Neural progenitor cell (in vitro differentiated cells): ENCODE data around the gene TSC22D3.

Experiments
- EZH2 ChIP-seq: fragments of 200-600 bp; sonication (generic); IDR thresholded peaks from 2 replicates; pipeline ENCODE4 v1.6.1; 2017; ENCODE audit warnings: antibody characterized with exemption, mild to moderate bottlenecking, moderate library complexity
- EZH2phosphoT487 ChIP-seq: fragments of 200-600 bp; sonication (generic); IDR thresholded peaks from 2 replicates; pipeline ENCODE4 v1.6.1; 2017; ENCODE audit warnings: antibody characterized with exemption
- TF ChIP-seq, protein P1 (sequence below): fragments of 200-600 bp; sonication (generic); IDR thresholded peaks from 2 replicates; pipeline ENCODE4 v1.5.1; 2017; ENCODE audit warnings: antibody characterized with exemption, mild to moderate bottlenecking

DNA sequence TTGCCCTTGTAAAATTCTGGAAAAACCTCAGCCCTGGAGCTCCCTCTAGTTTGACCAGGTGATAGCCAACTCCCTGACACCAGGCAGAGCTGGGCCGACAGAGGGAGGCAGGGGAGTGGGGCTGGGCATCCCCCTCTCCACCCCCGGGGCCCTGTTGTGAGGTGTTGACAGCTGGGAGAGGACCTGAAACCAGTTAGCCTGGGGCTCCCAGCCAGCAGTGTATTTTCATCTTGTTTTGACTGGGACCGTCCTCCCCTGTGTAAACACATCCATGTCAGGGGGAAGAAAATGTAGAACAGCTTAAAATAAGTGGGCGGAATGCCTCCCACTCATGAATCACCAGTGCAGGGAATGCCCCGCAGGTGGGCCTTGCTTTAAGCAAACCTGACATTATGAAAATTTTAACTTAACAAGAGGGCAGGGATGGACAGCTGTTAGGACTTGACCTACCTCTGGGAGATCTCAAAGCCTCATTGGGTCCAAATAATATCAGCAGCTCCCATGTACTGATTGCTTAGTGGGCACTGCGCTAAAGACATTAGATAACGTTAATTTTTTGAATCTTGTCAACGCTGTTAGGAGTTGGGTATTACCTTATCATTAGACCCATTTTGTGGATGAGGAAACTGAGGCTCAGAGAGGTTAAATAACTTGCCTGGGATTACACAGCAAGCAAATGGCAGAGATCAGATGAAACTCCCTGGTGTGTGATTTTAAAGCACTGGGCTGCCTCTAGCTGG is 45.9 kb downstream of the TSC22D3 start:
- TF ChIP-seq, protein P1, sequence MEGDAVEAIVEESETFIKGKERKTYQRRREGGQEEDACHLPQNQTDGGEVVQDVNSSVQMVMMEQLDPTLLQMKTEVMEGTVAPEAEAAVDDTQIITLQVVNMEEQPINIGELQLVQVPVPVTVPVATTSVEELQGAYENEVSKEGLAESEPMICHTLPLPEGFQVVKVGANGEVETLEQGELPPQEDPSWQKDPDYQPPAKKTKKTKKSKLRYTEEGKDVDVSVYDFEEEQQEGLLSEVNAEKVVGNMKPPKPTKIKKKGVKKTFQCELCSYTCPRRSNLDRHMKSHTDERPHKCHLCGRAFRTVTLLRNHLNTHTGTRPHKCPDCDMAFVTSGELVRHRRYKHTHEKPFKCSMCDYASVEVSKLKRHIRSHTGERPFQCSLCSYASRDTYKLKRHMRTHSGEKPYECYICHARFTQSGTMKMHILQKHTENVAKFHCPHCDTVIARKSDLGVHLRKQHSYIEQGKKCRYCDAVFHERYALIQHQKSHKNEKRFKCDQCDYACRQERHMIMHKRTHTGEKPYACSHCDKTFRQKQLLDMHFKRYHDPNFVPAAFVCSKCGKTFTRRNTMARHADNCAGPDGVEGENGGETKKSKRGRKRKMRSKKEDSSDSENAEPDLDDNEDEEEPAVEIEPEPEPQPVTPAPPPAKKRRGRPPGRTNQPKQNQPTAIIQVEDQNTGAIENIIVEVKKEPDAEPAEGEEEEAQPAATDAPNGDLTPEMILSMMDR: no peak
- TF ChIP-seq EZH2 (no peak), EZH2phosphoT487 (no peak)
